ENCODE data around the gene OGDH.

- no peak for TF ChIP-seq BACH2 (CRISPR knock-in tag; IDR thresholded peaks at IDR 0.05; ENCODE audit: borderline replicate concordance)
- no peak for TF ChIP-seq ARNTL (CRISPR knock-in tag; IDR thresholded peaks at IDR 0.05; ENCODE audit: borderline replicate concordance, low read depth)
- TF ChIP-seq CSDC2 (CRISPR knock-in tag; IDR thresholded peaks at IDR 0.05), result no peak
- TF ChIP-seq RARB (CRISPR knock-in tag; IDR thresholded peaks at IDR 0.05), result no peak
- no peak for TF ChIP-seq ZFP3 (CRISPR knock-in tag; IDR thresholded peaks at IDR 0.05)
- no peak for TF ChIP-seq PATZ1 (CRISPR knock-in tag; IDR thresholded peaks at IDR 0.05; ENCODE audit: borderline replicate concordance)
These were observed 15.3 kb downstream of the OGDH start for GRCh38 chr7:44621750-44622103.
